Measurements from ENCODE around the gene CHRNE.

GRCh38 chr17:4950746-4951204 lies 47.9 kb upstream of the CHRNE start, which contains the start of gene ENO3:
- TF ChIP-seq POLR2A (IDR thresholded peaks at IDR 0.05; ENCODE audit: low read depth, low read length) (no peak), TAF1 (IDR thresholded peaks at IDR 0.05; ENCODE audit: borderline replicate concordance, low read depth, low read length) (no peak), POLR2AphosphoS5 (IDR thresholded peaks at IDR 0.05; ENCODE audit: low read depth, low read length) (no peak; the same call in 1 of the 2 replicates)
